Renal cortical epithelial cell (primary cell): ENCODE measurements around the gene RBM20. TPM values are rescaled to one million over a fixed set of nuclear protein-coding genes. Genes with fewer than 3 reads are reported as not detected.
"Not testable (repeated sequence)": the region's sequence is repeated elsewhere in the genome, so short reads cannot be mapped to it uniquely, and the experiment has no call there.

Experiments
- DNase-seq: peaks from one replicate; pipeline ENCODE4 v3.0.0-alpha.2; 2011; ENCODE audit warnings: low read depth
- total RNA-seq: library from RNA; depleted of rRNA; stranded (reverse); fragments of >200 nt; gene quantifications from 2 replicates; pipeline ENCODE4 v1.2.3, GENCODE V29; 2014

RBM20 gene
- total RNA-seq: 0.10 TPM in 1 of 2 replicates, not detected in the other

DNA sequence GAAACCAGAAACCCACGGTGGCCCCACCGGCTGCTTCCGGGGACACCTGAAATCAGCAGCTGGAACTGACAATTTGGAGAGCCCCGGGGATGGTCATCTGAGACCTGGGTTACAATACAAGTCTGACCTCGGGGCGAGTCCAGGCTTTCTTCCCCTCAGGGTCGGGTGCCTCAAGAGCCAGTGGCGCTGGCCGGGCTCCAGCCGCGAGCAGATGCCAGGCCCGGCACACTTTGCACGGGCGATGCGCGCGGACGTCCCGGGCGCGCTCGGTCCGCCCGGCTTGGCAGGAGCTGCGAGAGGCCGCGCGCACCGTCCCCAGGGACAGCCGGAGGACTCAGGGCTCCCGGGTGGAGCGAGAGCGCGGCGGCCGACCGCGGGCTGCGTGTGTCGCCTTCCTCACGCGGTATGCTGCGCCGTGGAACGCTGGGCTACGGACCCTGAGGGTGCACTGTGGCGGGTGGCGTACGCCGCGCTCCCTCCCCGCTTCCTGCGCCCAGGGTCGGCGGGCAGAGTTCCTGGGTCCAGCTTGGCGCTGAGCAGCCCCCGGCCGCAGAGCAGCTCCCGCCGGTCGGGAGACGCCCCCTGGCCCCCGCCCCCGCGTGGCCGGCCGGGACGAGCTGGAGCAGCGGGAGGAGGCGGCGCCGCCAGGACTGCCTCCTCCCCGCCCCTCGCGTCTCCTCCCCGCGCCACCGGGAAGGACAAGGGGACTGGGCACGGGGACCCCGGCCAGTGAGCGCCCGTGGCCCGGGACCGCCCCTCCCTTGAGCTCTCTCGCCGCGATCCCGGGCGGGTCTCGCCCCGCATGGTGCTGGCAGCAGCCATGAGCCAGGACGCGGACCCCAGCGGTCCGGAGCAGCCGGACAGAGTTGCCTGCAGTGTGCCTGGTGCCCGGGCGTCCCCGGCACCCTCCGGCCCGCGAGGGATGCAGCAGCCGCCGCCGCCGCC is at the start of gene RBM20:
RBM20 (plus strand) TSS at position 684 of the 945 bp plus-strand sequence; CDS start at position 803, 119 bp downstream.
- no peak for DNase-seq

DNA sequence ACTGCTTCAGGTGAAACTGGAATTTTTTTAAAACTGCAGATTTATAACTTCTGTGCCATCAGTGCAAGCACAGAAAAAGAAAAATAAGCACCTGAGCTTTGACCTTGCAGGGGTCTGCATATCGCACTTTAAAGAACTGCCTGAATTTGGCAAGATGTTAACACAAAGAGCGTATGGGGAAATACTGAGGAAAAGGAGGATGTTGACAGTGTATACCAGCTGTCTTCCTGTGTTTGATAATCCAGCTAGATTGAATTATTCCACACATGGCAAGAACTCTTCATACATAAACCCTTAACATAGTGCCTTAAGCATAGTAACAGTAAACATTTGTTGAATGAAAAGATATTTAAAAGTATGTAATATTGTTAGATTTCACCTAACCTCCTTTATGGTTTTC is 46.7 kb upstream of the RBM20 start:
- DNase-seq: no peak

GRCh38 chr10:110600487-110601101 is 43.5 kb upstream of the RBM20 start:
- peak; percentile 74 for DNase-seq

GRCh38 chr10:110601581-110601980 is 42.6 kb upstream of the RBM20 start:
- no peak for DNase-seq

DNA sequence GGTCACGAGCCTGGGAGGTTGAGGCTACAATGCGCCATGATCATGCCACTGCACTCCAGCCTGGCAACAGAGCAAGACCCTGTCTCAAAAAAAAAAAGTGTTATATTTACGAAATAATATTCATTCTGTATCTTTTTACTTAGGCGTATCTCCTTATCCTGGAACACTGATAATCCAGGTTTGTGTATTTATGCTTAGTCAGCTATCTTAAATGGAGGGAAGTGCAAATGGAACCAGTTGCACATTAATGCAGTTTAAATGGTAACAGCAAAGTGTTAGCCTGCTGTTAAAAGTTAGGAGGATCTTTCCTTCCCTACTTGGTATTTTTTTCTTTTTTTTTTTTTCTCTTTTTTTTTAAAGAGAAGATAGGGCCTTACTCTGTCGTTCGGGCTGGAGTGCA is 36.0 kb upstream of the RBM20 start:
- DNase-seq: no peak

DNA sequence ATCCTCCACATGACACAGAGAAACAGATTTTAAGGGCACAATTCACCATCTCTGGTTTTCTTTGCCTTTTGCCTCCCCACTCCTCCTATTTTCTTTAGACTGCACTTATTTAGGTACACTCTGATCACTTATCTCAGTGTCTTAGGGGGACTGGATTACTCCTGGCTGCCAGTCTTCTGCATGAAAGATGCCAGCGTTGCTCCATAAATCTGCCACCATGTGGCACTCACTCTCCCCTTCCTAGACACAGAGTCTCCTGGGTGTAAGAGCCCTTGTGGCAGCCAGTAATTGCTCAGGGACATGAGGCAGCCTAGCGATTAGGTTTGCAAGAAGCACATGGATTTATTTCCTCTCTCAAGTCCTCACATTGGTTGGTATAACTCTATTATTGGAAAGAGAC is 34.5 kb upstream of the RBM20 start:
- DNase-seq: peak; percentile 10

- DNase-seq: peak; percentile 71
Observed at GRCh38 chr10:110610308-110610774, 33.8 kb upstream of the RBM20 start.

DNA sequence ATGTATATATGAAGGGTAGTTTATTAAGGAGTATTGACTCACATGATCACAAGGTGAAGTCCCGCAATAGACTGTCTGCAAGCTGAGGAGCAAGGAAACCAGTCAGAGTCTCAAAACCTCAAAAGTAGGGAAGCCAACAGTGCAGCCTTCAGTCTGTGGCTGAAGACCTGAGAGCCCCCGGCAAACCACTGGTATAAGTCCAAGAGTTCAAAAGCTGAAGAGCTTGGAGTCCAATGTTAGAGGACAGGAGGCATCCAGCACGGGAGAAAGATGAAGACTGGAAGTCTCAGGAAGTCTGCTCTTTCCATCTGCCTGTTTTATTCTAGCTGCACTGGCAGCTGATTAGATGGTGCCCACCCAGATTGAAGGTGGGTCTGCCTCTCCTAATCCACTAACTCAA is 33.4 kb upstream of the RBM20 start:
- DNase-seq: not testable (repeated sequence)

- no peak for DNase-seq
Observed at GRCh38 chr10:110612087-110612486, 32.0 kb upstream of the RBM20 start.

- DNase-seq: no peak
Observed at GRCh38 chr10:110612629-110613028, 31.5 kb upstream of the RBM20 start.

GRCh38 chr10:110613341-110613995 is 30.7 kb upstream of the RBM20 start:
- DNase-seq: no peak

- DNase-seq: no peak
Observed at GRCh38 chr10:110613996-110614495, 30.1 kb upstream of the RBM20 start.

- DNase-seq: peak; percentile 35
Observed at GRCh38 chr10:110615057-110615747, 28.9 kb upstream of the RBM20 start.

- DNase-seq: no peak
Observed at GRCh38 chr10:110616493-110617033, 27.6 kb upstream of the RBM20 start.

DNA sequence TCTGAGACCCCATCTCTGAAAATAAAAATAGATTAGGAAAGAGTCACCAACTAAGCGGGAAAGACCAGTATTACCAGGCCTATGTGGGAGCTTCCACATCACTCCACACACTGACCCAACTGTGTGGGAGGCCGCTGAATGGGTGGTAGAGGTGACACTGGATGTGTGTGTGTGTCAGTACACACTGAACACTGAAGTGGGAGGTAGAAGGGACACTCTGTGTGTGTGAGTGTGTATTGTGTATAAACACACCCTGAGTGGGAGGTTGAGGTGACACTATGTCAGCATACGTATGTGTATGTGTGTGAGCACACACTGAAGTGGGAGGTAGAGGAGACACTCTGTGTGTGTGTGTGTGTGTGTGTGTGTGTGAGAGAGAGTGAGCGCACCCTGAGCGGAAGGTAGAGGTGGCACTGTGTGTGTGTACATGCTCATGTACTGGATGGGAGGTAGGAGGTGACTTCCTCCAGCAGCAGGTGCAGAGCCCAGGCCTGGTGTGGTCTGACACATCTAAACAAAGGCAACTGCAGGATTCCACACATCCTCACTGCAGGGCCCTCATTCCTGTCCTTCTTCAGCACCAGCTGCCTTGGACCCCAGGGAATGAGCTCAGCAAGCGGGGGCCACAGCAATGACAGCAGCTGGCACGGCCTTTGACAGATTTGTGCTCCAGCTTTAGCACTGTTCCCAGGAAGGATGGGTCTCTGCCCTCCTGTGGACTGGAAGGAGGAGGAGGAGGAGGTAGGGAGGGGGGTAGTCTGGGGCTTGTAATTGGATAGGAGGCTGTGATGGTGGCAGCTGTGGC is 26.5 kb upstream of the RBM20 start:
- DNase-seq: no peak

GRCh38 chr10:110618230-110618610 is 25.9 kb upstream of the RBM20 start:
- no peak for DNase-seq

DNA sequence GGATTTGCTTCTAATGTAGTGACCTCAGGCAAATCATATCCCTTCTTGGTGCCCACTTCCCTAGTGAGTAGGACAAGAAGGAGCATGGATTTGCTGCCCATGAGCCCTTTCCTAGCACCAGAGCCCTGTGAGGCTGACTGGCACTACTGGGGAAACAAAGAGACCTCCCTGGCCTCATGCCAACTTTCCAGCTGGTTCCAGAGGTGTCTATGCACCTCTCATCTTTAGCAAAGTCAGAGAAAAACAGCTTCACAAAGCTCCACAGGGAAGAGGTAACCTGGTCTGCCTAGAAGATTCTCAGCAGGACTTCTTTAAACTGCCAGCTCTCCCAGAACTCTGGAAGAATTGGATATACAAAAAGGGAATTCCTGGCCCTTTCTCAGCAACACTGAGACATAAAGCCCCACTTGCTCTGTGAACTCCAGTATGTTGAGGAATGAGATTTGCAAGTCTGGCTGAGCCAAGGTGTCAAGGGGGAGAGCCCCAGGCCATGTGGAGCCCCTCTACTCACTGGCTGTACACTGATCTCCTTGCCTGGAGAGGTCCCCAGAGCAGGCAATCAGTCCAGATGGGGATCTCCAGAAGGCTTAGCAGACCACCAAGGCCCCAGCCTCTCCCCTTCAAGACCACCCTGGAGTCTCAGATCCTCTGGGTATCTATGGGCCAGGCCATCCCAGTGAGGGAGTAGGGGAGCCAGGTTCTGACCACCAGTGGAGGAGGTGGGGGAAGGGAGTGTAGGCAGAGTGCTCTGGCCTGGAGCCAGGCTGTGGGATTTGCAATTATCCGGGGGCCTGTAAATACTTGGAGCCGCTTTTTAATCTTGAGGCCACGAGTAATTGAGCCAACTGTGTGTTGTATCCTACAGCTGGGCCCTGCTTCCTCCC is 24.4 kb upstream of the RBM20 start:
- no peak for DNase-seq

GRCh38 chr10:110620398-110620719 is 23.8 kb upstream of the RBM20 start:
- no peak for DNase-seq

GRCh38 chr10:110623316-110623715 is 20.8 kb upstream of the RBM20 start:
- DNase-seq: not testable (repeated sequence)
